IPS DF 6.9 (cell line): ENCODE results near the gene ZNF536.
"Not testable (repeated sequence)": the region's sequence is repeated elsewhere in the genome, so short reads cannot be mapped to it uniquely, and the experiment has no call there.

Experiments
- DNase-seq: peaks from one replicate; pipeline ENCODE4 v3.0.0-alpha.2; 2013; ENCODE audit warnings: low read depth, low spot score
- H3K27ac ChIP-seq: one replicate; pipeline ENCODE4 v1.5.1; 2013; ENCODE audit warnings: low read length, control low read depth
- H3K27me3 ChIP-seq: 2 replicates; pipeline ENCODE4 v1.6.1; 2013; ENCODE audit warnings: mild to moderate bottlenecking, low read length; ENCODE audit not compliant: control insufficient read depth, insufficient read depth
- H3K36me3 ChIP-seq: 2 replicates; pipeline ENCODE4 v1.6.1; 2013; ENCODE audit warnings: low read length; ENCODE audit not compliant: control insufficient read depth, insufficient read depth
- H3K4me1 ChIP-seq: 2 replicates; pipeline ENCODE4 v1.6.1; 2013; ENCODE audit warnings: low read length; ENCODE audit not compliant: control insufficient read depth, insufficient read depth
- H3K4me3 ChIP-seq: 2 replicates; pipeline ENCODE4 v1.5.1; 2013; ENCODE audit warnings: mild to moderate bottlenecking, low read length
- H3K9me3 ChIP-seq: 2 replicates; pipeline ENCODE4 v1.6.1; 2013; ENCODE audit warnings: low read length, inconsistent platforms; ENCODE audit not compliant: control insufficient read depth, insufficient read depth
- WGBS: extraction: QIAGEN DNeasy Blood & Tissue Kit; methylation state at CpG from one replicate; pipeline ENCODE4 v1.1.7; 2013; ENCODE audit warnings: mixed read lengths, missing lambda C conversion rate; ENCODE audit not compliant: insufficient read length, insufficient coverage; 5-methylcytosine and 5-hydroxymethylcytosine counted together

Gene ZNF536

DNA sequence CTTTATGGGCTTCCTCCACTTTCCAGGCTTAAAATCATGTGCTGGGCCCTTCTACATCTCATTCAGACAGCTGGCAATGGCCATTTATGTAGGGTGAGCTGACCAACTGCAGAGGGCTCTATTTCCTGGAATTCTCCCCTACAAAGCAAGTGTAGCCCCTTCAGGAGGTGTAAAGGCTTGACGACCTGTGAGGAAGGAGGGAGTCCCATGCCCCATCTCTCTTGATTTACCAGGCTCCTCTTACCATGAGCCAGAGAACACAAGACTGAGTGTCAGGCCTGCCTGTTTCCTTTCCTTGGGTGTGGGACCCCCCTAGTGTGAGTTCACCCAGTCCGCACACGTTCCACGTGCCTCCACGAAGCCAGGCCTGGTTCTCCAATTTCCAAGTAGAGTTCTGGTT lies 16.6 kb downstream of the ZNF536 start:
- Histone ChIP-seq H3K27me3 (no peaks in the 10 kb centered on the region), H3K9me3 (no peaks in the 10 kb centered on the region), H3K4me3 (no peak overlapping the region), H3K4me1 (peaks cover 2% of the 10 kb centered on the region; the same call in 1 of the 2 replicates), H3K27ac (no peak overlapping the region), H3K36me3 (no peaks in the 10 kb centered on the region)
- DNase-seq: no peak
- WGBS: no CpG with 5 or more reads among the region's 5 CpGs

DNA sequence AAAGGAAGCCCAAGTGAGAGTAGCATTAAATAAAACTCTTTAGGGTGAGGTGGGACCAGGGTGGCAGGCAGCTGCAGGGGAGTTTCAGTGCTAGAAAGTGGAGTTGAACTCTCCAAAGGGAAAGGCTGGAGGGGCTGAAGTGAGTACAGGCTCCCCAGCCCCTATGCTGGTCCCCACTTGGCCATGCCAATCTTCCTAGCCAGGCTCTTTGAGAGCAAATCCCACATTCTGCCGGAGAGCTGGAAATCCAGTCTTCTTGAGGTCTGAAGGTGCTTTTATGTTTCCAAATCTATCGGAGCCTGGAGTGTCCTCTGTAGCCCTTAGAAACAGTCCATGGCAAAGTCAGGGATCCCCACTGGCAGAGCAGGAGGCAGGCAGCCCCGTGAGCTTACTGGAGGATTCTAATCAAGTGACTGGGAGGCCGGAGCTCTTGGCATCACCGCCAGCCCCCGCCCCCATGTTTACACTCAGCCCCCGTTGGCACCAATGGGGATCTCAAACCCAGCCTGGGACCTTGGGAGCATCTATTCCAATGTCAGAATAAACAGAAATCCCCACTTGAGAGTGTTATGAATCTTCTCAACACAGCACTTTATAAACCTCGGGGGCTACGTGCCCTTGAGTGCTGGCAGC lies 18.3 kb downstream of the ZNF536 start:
- H3K27ac ChIP-seq: no peak overlapping the region
- no peaks in the 10 kb centered on the region for H3K36me3 ChIP-seq
- peaks cover 2% of the 10 kb centered on the region; the same call in 1 of the 2 replicates for H3K4me1 ChIP-seq
- no CpG with 5 or more reads among the region's 9 CpGs for WGBS
- H3K4me3 ChIP-seq: no peak overlapping the region
- H3K9me3 ChIP-seq: no peaks in the 10 kb centered on the region
- H3K27me3 ChIP-seq: no peaks in the 10 kb centered on the region
- DNase-seq: no peak

DNA sequence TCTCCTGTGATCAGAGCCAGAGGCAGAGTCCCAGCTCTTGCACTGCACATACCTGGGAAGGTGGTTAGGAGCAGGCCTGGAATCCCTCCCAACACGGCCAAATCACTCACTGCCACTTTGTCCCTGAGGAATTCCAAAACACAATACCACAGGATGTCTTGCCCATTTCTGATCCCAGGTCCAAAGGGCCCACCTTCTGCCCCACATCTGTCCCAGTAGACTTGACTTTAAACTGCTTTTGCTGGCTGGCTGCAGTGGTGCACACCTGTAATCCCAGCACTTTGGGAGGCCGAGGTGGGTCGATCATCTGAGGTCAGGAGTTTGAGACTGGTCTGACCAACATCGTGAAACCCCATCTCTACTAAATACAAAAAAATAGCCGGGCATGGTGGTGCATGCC lies 18.9 kb downstream of the ZNF536 start:
- H3K27me3 ChIP-seq: no peaks in the 10 kb centered on the region
- DNase-seq: no peak
- no CpG with 5 or more reads among the region's 5 CpGs for WGBS
- no peaks in the 10 kb centered on the region for H3K9me3 ChIP-seq
- H3K4me1 ChIP-seq: peaks cover 2% of the 10 kb centered on the region; the same call in 1 of the 2 replicates
- H3K4me3 ChIP-seq: no peak overlapping the region
- H3K27ac ChIP-seq: no peak overlapping the region
- no peaks in the 10 kb centered on the region for H3K36me3 ChIP-seq

DNA sequence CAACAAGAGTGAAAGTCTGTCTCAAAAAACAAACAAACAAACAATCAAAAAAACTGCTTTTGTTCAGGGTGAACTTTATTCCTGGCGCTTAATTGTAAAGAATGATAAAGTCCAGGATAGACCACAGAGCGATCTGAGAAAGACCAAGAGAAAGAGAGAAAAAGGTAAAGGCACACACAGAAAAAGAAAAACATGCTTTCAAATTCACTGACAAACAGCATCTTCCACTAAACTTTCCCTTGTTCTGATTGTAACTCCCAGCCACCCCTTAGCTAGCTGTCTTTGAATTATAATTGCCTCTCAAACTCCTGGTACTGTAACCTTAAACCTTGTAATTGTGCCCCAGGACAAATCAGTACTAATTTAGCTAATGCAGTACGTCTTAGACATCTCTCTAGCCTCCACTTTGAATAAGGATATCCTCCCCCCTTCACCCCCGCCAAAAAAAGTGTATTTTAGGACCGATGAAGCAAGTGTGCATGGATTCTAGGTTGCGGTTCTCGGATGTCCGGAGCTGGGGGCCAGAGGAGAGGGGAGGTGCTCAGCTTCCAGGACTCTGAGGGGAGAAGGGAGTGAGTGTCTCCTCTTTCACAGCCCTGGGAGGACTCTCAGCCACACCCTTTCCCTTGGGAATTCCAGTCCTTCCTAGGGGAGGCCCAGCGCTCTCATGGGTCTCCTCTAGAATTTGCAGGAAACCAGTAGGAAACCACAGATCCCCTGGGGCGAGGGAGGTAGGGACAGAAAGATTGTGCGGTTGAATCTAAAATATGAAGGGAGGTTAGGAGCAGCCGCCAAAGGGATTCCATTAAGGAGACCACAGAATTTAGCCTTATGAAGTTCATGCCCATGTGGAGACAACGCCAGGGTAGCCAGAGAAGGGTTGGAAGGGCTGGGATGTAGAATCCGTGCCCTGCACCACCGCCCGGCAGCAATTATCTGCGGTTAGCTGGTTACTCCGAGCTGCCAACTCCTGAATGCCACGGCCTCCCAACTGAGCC lies 19.7 kb downstream of the ZNF536 start:
- no CpG with 5 or more reads among the region's 19 CpGs for WGBS
- no peak for DNase-seq
- Histone ChIP-seq H3K4me1 (peaks cover 2% of the 10 kb centered on the region; the same call in 1 of the 2 replicates), H3K36me3 (no peaks in the 10 kb centered on the region), H3K27ac (no peak overlapping the region), H3K27me3 (no peaks in the 10 kb centered on the region), H3K4me3 (no peak overlapping the region), H3K9me3 (no peaks in the 10 kb centered on the region)

DNA sequence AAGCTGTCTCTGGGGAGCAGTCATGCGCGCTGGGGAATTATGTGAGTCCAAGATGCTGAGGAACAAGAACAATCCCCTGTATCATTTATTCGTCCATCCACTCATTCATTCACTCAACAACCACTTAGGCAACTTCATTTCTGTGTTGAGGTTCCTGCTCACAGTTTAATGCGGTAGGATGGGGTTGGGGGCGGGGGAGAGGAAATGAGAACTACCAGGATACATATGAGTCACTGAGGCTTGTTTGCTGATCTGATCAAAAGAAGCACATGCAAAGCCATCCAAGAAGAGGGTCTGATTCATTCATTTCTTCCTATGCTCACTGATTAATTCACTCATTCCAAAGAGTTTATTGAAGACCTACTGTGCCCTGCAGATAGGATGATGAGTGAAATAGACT lies 20.9 kb downstream of the ZNF536 start:
- Histone ChIP-seq H3K36me3 (no peaks in the 10 kb centered on the region), H3K27me3 (no peaks in the 10 kb centered on the region), H3K4me1 (peaks cover 2% of the 10 kb centered on the region; the same call in 1 of the 2 replicates), H3K4me3 (no peak overlapping the region), H3K27ac (no peak overlapping the region), H3K9me3 (no peaks in the 10 kb centered on the region)
- no CpG with 5 or more reads among the region's 5 CpGs for WGBS
- DNase-seq: no peak

DNA sequence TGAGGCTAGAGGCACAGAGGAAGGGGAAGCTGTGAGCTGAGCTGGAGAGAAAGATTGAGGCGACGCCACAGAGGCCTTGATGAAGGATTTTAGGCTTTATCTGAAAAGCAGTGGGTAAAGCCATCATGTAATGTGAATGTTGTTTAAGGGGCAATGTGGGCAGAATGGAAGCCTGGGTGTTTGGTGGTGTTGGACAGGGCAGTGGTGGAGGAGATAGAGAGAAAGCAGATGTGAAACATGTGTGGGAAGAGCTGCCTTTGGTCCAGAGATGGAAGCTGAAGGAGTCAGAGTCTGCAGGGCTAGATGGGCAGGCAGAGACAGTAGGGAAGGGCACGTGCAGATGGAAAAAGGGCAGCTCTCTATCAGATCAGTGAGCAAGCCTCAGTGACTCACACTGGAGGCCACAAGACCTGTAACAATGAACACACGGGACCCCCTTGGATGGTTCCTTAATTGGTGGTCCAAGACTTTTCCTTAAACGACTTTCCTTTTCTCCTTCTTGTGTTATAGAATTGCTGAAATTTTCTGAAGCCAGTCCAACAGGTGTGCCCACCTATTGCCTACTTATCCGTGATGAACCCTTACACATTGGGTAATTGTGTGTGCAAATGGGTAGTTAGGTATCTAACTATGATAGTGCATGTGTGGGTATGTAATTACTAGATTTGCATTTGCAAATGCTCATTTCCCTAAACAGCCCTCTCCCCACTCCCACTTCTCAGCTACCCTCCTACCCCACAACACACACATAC lies 21.7 kb downstream of the ZNF536 start:
- DNase-seq: no peak
- no peaks in the 10 kb centered on the region for H3K27me3 ChIP-seq
- H3K9me3 ChIP-seq: no peaks in the 10 kb centered on the region
- peaks cover 2% of the 10 kb centered on the region; the same call in 1 of the 2 replicates for H3K4me1 ChIP-seq
- H3K27ac ChIP-seq: no peak overlapping the region
- no CpG with 5 or more reads among the region's 6 CpGs for WGBS
- H3K4me3 ChIP-seq: no peak overlapping the region
- H3K36me3 ChIP-seq: no peaks in the 10 kb centered on the region

DNA sequence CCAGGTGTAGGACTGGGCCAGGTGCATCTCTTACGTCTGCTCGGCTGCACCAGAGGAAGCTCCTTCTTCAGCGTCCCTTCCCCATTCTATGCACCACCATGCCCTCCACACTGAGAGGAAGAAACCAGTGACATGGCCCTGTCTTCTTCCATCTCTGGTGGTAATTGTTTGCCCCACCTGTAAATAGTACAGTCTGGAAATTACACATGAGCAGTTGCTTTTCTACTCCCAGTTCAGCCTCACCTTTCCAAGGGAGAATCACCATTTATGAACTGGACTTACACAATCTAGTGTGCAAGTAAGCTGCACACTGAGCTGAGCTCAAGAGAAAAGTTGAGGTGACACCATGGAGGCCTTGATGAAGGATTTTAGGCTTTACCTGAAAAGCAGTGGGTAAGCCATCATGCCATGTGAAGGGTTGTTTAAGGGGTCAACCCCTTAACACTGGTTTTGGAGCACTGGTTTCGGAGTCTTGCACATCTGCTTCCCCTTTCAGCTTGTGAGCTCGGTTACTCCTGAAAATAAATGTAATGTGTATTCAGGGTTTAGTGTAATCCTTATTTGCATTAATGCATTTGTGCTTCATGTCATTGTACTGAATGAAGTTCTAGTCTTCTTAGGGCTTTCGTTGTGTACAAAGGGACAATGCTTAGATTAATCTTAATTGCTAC lies 22.4 kb downstream of the ZNF536 start:
- no peaks in the 10 kb centered on the region for H3K27me3 ChIP-seq
- H3K4me1 ChIP-seq: peaks cover 2% of the 10 kb centered on the region; the same call in 1 of the 2 replicates
- WGBS: no CpG with 5 or more reads among the region's 6 CpGs
- H3K36me3 ChIP-seq: no peaks in the 10 kb centered on the region
- no peak overlapping the region for H3K4me3 ChIP-seq
- H3K27ac ChIP-seq: no peak overlapping the region
- DNase-seq: no peak
- H3K9me3 ChIP-seq: no peaks in the 10 kb centered on the region

DNA sequence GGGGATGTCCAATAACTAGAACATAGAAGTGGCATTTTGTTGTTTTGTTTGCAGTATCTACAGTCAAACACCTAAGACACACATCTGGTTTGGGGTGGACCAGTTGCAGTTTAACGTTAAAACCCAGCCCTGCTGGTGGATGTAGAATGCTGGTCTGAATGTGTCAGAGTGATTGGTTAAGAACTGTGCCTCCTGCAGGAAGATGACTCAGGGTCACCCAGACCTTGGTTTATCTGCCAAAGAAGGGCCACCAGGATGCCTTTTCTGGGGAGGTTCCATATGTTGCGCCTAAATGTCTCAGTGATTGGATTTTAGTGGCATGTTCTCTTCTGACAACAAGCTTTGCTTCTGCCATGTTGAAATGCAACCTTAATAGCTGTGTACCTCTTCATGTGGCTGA lies 23.1 kb downstream of the ZNF536 start:
- H3K36me3 ChIP-seq: no peaks in the 10 kb centered on the region
- peaks cover 2% of the 10 kb centered on the region; the same call in 1 of the 2 replicates for H3K4me1 ChIP-seq
- no CpG with 5 or more reads among the region's 2 CpGs for WGBS
- DNase-seq: no peak
- H3K27me3 ChIP-seq: no peaks in the 10 kb centered on the region
- no peak overlapping the region for H3K4me3 ChIP-seq
- H3K27ac ChIP-seq: no peak overlapping the region
- no peaks in the 10 kb centered on the region for H3K9me3 ChIP-seq

DNA sequence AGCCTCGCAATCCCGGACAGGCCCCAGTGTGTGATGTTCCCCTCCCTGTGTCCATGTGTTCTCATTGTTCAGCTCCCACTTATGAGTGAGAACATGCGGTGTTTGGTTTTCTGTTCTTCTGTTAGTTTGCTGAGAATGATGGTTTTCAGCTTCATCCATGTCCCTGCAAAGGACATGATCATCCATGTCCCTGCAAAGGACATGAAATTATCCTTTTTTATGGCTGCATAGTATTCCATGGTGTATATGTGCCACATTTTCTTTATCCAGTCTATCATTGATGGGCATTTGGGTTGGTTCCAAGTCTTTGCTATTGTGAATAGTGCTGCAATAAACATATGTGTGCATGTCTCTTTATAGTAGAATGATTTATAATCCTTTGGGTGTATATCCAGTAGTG lies 26.4 kb downstream of the ZNF536 start:
- H3K4me3 ChIP-seq, H3K27me3 ChIP-seq, H3K9me3 ChIP-seq, H3K27ac ChIP-seq, H3K4me1 ChIP-seq, DNase-seq, H3K36me3 ChIP-seq: not testable (repeated sequence)
- no CpG with 5 or more reads among the region's 3 CpGs for WGBS

DNA sequence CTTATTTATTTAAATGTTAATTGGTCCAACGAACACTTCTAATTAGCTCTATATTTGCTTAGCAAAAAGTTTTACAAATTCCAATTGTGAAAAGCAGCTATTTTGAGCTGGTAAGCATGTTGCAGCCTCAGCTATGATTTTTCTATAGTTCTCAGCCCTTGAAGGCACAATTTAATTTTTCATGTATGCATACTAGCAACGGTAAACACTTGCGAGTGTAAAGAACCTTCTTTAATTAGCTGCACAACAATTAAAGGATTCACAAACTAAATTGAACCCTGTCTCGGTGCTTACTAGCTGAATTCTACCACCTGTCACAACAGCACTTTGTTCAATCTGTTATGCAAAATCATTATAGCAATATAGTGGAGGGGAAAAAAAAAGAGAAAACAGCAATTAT lies 29.8 kb downstream of the ZNF536 start:
- no peaks in the 10 kb centered on the region for H3K4me1 ChIP-seq
- H3K4me3 ChIP-seq: no peak overlapping the region
- H3K36me3 ChIP-seq: no peaks in the 10 kb centered on the region
- DNase-seq: no peak
- no CpG with 5 or more reads among the region's 4 CpGs for WGBS
- 0 out of 2 replicates have a peak, but pooled peaks cover 1% of the 10 kb centered on the region for H3K27me3 ChIP-seq
- H3K9me3 ChIP-seq: no peaks in the 10 kb centered on the region
- no peak overlapping the region for H3K27ac ChIP-seq
